ENCODE measurements around the gene CXCL14. TPM values are rescaled to one million over a fixed set of nuclear protein-coding genes. Genes with fewer than 3 reads are reported as not detected.

The CXCL14 gene
- total and polyA plus RNA-seq, 2 donors (not counting 1 experiment from before 2014, with no cell fraction given): not detected

DNA sequence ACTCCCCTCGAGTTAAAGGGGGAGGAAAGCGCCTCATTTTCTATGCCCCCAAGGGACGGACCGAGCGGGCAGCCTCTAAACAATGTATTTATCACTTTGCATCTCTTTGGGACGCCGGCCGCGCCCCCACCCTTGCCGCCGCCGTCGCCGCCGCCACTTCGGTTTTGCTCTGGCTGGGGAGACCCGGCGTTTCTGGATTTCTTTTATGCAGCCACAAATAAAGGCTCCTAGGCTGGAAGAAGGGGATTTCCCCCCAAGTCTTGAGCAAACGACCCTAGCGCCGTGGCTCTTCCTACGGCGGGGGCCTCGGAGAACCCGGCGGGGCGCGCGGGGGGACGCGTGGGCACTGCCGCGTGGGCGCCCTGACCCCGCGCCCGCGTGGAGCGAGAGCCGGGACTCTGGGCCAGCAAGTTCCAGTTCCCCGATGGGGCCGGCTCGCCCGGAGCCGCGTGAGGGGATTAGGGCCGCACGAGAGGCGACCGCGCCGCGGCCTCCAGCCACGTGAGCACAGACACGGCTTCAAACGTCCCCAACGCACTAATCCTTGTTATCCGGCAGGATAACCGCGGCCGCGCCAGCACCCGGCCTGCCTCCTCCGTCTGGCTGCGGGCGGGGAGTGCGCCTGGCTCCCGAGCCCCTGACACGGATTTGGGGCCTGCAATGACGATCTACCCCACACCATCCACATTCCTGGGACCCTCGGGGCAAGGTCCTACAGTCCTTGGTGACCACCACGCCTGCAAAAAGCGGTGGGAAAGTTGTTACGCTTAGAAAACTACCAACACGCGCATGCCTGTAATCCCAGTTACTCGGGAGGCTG is 35.1 kb downstream of the CXCL14 start:
- no peaks in the 10 kb centered on the region for H4K20me1 ChIP-seq (ENCODE audit: control insufficient read depth, insufficient read depth, low read length, poor library complexity, severe bottlenecking)
- no peak overlapping the region for H3K27ac ChIP-seq (ENCODE audit: low read length in 2 of 2)
- intact Hi-C loops (cut with micrococcal nuclease): no loop called here
- H3K36me3 ChIP-seq (replicated peaks in 1 of 2; ENCODE audit: control extremely low read depth in 1 of 2, control insufficient read depth in 1 of 2, extremely low read depth in 1 of 2, insufficient read depth in 2 of 2, low read length in 1 of 2): no peaks in the 10 kb centered on the region
- Mint-ChIP-seq H3K9me3 (ENCODE audit: insufficient read depth) (no peaks in the 10 kb centered on the region), H3K27me3 (peaks cover 82% of the 10 kb centered on the region), H3K4me1 (peaks cover 15% of the 10 kb centered on the region), H3K4me3 (peak overlapping the region; percentile 90), H3K27ac (no peak overlapping the region)
- peak overlapping the region; percentile 40 to 81 (median 60) for H3K4me3 ChIP-seq (ENCODE audit: control extremely low read depth in 1 of 5, extremely low read depth in 1 of 5, insufficient read depth in 1 of 5, low read depth in 2 of 5, low read length in 4 of 5)
- H3K9ac ChIP-seq (ENCODE audit: low read length): peak overlapping the region; percentile 67
- TF ChIP-seq, protein P1, sequence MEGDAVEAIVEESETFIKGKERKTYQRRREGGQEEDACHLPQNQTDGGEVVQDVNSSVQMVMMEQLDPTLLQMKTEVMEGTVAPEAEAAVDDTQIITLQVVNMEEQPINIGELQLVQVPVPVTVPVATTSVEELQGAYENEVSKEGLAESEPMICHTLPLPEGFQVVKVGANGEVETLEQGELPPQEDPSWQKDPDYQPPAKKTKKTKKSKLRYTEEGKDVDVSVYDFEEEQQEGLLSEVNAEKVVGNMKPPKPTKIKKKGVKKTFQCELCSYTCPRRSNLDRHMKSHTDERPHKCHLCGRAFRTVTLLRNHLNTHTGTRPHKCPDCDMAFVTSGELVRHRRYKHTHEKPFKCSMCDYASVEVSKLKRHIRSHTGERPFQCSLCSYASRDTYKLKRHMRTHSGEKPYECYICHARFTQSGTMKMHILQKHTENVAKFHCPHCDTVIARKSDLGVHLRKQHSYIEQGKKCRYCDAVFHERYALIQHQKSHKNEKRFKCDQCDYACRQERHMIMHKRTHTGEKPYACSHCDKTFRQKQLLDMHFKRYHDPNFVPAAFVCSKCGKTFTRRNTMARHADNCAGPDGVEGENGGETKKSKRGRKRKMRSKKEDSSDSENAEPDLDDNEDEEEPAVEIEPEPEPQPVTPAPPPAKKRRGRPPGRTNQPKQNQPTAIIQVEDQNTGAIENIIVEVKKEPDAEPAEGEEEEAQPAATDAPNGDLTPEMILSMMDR (IDR thresholded peaks at IDR 0.05): no peak
- peak; percentile 65 for TF ChIP-seq EZH2 (IDR thresholded peaks at IDR 0.05; ENCODE audit: borderline replicate concordance, insufficient read depth, low read depth, low read length, poor library complexity, severe bottlenecking)
- H3K9me3 ChIP-seq (ENCODE audit: control extremely low read depth in 1 of 3, control insufficient read depth in 2 of 3, insufficient read depth in 1 of 3, low read length in 2 of 3): no peaks in the 10 kb centered on the region
- no peaks in the 10 kb centered on the region for H3K79me2 ChIP-seq (ENCODE audit: control insufficient read depth, insufficient read depth, low read length)
- DNase-seq (peak; percentile 12), ATAC-seq (ENCODE audit: low read depth) (no peak)
- peak overlapping the region; percentile 82 for H3K4me2 ChIP-seq (replicated peaks; ENCODE audit: low read depth, low read length, poor library complexity, severe bottlenecking)
- CTCF ChIA-PET: no interaction called here
- POLR2A ChIA-PET: no interaction called here
- peaks cover 0 to 61% (median 32%) of the 10 kb centered on the region in 4 experiments for H3K27me3 ChIP-seq (replicated peaks in 1 of 4; ENCODE audit: control extremely low read depth in 1 of 4, control insufficient read depth in 3 of 4, insufficient read depth in 4 of 4, low read length in 3 of 4)
- H2AFZ ChIP-seq (ENCODE audit: insufficient read depth, low read depth, low read length, poor library complexity, severe bottlenecking): peak overlapping the region; percentile 76
- 4% methylated on average over 75 of the region's 77 CpGs for whole genome bisulfite sequencing (ENCODE audit: insufficient coverage)
- peaks cover 20 to 21% of the 10 kb centered on the region in 2 donors for H3K4me1 ChIP-seq (ENCODE audit: control insufficient read depth in 2 of 2, insufficient read depth in 2 of 2, low read length in 2 of 2)

DNA sequence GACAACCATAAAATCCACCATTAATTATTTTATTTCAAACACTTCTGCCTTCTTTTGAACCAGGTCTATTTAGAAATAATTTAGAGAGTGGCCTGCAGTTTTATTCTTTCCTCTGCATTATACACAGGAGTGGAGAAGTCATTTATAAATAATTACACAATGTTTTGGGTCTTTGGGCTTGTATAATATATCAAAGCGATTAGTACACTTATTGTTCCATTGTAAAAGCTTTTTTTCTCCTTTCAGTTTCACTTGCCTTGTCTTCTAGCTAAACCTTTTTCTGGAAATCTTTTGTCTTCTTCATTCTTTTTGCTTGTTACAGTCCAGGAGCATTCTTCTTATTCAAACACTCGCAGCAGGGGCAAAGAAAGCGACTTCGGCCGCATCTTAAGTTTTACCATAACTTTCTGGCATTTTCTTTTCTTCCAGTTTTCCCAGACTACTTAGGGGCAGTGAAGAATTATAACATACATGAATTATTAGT is 35.7 kb downstream of the CXCL14 start:
- ChIA-PET POLR2A (no interaction called here), CTCF (no interaction called here)
- peak overlapping the region; percentile 10 to 67 (median 55) for H3K4me3 ChIP-seq (ENCODE audit: control extremely low read depth in 1 of 5, extremely low read depth in 1 of 5, insufficient read depth in 1 of 5, low read depth in 2 of 5, low read length in 4 of 5)
- Mint-ChIP-seq H3K4me1 (peaks cover 15% of the 10 kb centered on the region), H3K27me3 (peaks cover 82% of the 10 kb centered on the region), H3K4me3 (peak overlapping the region; percentile 86), H3K9me3 (ENCODE audit: insufficient read depth) (no peaks in the 10 kb centered on the region), H3K27ac (no peak overlapping the region)
- no peaks in the 10 kb centered on the region for H3K36me3 ChIP-seq (replicated peaks in 1 of 2; ENCODE audit: control extremely low read depth in 1 of 2, control insufficient read depth in 1 of 2, extremely low read depth in 1 of 2, insufficient read depth in 2 of 2, low read length in 1 of 2)
- DNase-seq (no peak), ATAC-seq (ENCODE audit: low read depth) (no peak)
- H4K20me1 ChIP-seq (ENCODE audit: control insufficient read depth, insufficient read depth, low read length, poor library complexity, severe bottlenecking): no peaks in the 10 kb centered on the region
- H2AFZ ChIP-seq (ENCODE audit: insufficient read depth, low read depth, low read length, poor library complexity, severe bottlenecking): peak overlapping the region; percentile 76
- WGBS (ENCODE audit: insufficient coverage): no CpG with 5 or more reads among the region's 5 CpGs
- H3K4me1 ChIP-seq (ENCODE audit: control insufficient read depth in 2 of 2, insufficient read depth in 2 of 2, low read length in 2 of 2): peaks cover 20 to 21% of the 10 kb centered on the region in 2 donors
- H3K4me2 ChIP-seq (replicated peaks; ENCODE audit: low read depth, low read length, poor library complexity, severe bottlenecking): peak overlapping the region; percentile 82
- intact Hi-C loops (cut with micrococcal nuclease): no loop called here
- H3K27ac ChIP-seq (ENCODE audit: low read length in 2 of 2): no peak overlapping the region
- TF ChIP-seq, protein P1 (IDR thresholded peaks at IDR 0.05): no peak
- TF ChIP-seq EZH2 (IDR thresholded peaks at IDR 0.05; ENCODE audit: borderline replicate concordance, insufficient read depth, low read depth, low read length, poor library complexity, severe bottlenecking): no peak
- H3K9me3 ChIP-seq (ENCODE audit: control extremely low read depth in 1 of 3, control insufficient read depth in 2 of 3, insufficient read depth in 1 of 3, low read length in 2 of 3): no peaks in the 10 kb centered on the region
- peaks cover 0 to 61% (median 33%) of the 10 kb centered on the region in 4 experiments for H3K27me3 ChIP-seq (replicated peaks in 1 of 4; ENCODE audit: control extremely low read depth in 1 of 4, control insufficient read depth in 3 of 4, insufficient read depth in 4 of 4, low read length in 3 of 4)
- H3K79me2 ChIP-seq (ENCODE audit: control insufficient read depth, insufficient read depth, low read length): no peaks in the 10 kb centered on the region
- H3K9ac ChIP-seq (ENCODE audit: low read length): peak overlapping the region; percentile 67

All from B cell (primary cell).